ENCODE results near the gene U2AF2.

U2AF2 gene

GRCh38 chr19:55621205-55621672, 33.6 kb upstream of the U2AF2 start:
- DNase-seq (ENCODE audit: low read depth in 4 of 4, low spot score in 1 of 4): no peak

DNA sequence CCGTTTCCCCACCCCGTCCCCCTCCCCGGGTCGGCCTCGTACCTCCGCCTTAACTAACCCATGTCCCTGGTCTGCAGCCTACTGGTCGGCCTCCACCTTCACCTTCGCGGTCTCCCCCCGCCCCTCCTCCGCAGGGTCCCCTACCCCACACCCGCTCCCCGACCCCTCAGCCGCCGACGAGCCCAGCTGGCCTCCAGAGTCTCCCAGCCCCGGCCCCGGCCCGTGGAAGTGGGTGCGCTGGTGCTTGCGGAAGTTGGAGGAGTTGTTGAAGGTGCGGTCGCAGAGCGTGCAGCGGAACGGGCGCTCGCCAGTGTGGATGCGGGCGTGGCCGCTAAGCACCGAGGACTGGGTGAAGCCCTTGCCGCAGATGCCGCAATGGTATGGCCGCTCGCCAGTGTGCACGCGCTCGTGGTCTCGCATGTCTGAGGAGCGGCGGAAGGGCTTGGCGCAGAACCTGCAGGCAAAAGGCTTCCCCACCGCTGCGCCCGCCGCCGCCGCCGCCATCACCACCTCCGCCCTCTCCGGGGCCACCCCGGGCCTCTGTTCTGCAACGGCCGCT, 33.1 kb upstream of the U2AF2 start:
- DNase-seq (ENCODE audit: low read depth in 4 of 4, low spot score in 1 of 4): no peak

DNA sequence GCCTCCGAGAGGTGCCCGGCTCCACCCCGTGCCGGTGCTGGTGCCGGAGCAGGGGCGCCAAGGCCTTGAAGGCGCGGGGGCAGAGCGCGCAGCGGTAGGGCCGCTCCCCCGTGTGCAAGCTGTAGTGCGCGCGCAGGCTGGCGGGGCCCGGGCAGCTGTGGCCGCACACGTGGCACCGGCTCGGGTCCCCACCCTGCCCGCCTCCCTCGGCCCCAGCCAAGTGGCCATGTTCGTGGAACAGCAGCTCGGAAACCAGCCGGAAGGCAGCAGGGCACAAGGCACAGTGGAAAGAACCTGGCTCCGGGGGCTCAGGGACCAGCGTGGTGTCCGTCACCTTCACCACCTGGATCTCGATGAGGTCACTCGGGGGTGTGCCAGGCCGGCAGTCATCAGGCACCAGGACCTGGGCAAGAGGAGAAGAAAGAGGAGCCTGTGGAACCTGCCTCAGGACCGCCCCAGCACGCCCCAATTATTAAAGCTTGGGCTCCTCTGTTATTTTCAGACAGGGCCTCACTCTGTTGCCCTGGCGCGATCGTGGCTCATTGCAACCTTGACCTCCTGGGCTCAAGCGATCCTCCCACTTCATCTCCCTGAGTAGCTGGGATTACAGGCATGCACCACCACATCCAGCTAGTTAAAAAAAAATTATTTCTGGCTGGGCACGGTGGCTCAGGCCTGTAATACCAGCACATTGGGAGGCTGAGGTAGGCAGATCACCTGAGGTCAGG, 32.4 kb upstream of the U2AF2 start:
- DNase-seq (ENCODE audit: low read depth in 4 of 4, low spot score in 1 of 4): no peak

- DNase-seq (ENCODE audit: low read depth in 4 of 4, low spot score in 1 of 4): no peak
Observed at GRCh38 chr19:55623130-55623529, 31.7 kb upstream of the U2AF2 start.

- no peak for DNase-seq (ENCODE audit: low read depth in 4 of 4, low spot score in 1 of 4)
Observed at GRCh38 chr19:55623561-55623960, 31.3 kb upstream of the U2AF2 start.

DNA sequence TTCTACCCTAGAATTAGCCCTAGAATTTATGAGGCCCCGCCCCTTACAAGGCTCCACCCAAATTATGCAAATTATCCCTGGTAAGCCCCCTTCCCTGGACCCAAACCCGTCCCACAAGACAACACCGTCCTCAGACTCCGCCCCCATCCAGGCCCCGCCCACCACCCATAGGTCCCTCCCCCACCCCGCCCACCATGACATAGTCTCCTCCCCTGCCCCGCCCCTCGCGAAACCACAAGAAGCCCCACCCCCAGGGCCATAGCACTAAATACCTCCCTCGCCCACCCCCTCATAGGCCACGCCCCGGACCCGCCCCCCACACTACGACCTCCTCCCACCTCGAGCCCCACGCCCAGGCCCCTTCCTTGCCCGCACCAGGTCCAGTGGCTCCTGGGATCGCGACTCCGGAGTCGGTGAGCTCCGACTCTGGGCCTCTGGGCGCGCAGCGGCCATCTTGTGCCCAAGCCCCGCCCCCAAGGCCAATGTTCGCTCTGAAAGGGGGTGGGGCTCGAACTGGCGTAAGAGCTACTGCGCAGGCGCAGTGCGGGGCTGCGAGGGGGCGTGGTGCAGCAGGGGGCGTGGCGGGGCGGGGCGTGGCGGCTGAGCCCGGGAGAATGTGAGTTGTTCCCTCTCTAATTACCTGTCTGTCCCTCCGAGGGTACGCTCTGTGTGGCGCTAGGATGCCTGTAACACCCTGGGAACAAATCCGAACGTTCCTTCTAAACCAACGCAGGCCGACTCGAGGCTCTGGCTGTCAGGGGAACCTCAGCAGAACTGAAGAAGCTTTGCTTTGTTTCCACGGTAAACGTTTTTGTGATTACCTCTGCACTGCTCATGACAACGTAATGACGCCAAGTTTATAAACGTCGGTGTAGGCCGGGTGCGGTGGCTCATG, 30.5 kb upstream of the U2AF2 start, which contains the start of gene ZNF784:
TSS of gene ZNF784 (minus strand) at position 458 of the 895 bp plus-strand sequence. CDS start at position 453, 5 bp downstream.
- peak; percentile 89 to 96 (median 90) for DNase-seq (ENCODE audit: low read depth in 4 of 4, low spot score in 1 of 4)

DNA sequence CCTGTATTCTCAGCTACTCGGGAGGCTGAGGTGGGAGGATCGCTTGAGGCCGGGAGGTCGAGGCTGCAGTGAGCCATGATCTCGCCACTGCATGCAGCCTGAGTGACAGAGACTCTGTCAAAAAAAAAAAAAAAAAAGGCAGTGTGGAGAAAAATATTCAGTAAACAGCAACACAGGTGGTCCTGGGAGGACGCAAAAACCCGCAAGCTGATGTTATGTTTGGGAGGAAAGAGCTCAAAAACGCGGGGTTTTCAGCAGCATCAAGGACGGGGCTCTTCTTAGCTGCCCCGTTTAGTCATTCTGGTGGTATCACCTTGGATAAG, 29.9 kb upstream of the U2AF2 start:
- no peak for DNase-seq (ENCODE audit: low read depth in 4 of 4, low spot score in 1 of 4)

GRCh38 chr19:55626350-55626749, 28.5 kb upstream of the U2AF2 start:
- no peak for DNase-seq (ENCODE audit: low read depth in 4 of 4, low spot score in 1 of 4)

DNA sequence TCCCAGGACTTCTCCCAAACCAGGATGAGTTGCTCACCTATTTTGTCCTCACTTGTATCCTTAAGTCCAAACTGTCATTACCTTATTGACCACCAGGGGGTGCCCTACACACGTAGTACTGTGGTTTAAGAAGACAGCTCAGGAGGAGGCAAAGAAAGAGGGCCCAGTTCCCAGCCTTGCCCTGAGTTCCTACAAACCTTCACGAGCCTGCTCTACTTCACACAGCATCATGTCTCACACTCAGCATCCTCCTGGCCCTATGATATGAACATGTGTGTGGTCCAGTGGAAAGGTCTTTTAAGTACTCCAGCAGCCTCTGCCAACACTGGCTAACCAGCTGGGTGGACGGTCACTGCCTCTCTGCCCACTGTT, 22.4 kb upstream of the U2AF2 start:
- DNase-seq (ENCODE audit: low read depth in 4 of 4, low spot score in 1 of 4): peak; percentile 82 to 91 (median 86)

DNA sequence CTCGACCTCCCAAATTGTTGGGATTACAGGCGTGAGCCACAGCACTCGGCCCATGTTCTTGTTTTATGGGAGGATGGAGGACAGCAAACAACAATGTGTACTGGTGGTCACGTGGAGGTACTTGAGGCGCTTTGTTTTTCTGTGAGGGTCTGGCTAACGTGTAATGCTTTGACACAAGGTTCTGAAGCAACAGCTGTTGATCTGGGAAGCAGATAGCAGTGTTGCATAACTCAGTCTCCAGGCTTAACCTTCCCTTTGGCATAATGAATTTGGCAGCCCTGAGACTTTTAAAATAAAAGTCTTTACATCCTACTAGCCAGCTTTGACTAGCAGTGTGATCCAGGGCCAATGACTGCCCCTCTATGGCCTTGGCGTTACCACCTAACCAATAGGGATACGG, 21.0 kb upstream of the U2AF2 start:
- DNase-seq (ENCODE audit: low read depth in 4 of 4, low spot score in 1 of 4): no peak

GRCh38 chr19:55635334-55635717, 19.5 kb upstream of the U2AF2 start:
- no peak for DNase-seq (ENCODE audit: low read depth in 4 of 4, low spot score in 1 of 4)

DNA sequence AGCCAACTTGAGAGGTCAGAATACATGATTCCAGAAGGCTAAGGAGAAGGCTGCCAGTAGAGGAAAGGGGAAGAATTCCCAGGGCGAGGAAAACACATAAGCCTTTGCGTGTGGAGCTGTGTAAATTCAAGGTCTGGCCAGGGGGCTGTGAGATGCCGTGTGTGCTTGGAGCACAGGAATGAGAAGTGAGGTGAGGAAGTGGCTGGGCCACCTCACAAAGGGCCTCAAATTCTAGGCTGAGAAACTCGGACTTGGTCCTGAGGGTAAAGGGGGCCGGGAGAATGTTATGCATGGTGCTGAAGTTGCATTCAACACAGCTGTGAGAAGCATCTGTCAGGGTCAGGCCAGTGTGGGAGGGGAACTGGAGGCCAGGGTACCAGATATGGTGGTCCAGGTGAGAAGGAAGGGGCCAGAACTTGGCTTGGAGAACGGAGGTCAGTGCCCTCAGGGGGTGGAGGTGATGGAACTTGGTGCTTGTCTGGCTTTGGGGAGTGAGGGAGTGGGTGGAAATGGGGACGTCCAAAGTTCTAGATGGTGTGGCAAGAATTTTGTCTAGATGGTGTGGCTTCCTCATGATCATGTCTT, 18.9 kb upstream of the U2AF2 start:
- DNase-seq (ENCODE audit: low read depth in 4 of 4, low spot score in 1 of 4): no peak

DNA sequence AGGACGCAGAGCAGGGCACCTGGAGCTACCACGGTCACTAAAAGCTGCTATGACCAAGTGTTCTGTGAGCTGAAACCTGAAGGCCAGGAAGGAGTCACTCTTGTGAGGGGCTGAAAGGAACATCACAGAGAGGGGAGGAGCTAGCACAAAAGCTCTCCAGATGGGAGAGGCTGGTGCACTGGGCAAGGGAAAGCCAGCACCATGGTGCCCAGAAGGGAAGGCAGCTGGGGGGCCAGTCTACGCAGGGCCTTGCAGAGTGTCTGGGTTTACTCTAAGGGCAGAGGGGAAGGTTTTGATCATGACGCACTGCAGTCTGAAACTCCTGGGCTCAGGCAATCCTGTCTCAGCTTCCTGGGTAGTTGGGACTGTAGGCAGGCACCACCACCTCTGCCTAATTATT, 18.1 kb upstream of the U2AF2 start:
- DNase-seq (ENCODE audit: low read depth in 4 of 4, low spot score in 1 of 4): no peak

DNA sequence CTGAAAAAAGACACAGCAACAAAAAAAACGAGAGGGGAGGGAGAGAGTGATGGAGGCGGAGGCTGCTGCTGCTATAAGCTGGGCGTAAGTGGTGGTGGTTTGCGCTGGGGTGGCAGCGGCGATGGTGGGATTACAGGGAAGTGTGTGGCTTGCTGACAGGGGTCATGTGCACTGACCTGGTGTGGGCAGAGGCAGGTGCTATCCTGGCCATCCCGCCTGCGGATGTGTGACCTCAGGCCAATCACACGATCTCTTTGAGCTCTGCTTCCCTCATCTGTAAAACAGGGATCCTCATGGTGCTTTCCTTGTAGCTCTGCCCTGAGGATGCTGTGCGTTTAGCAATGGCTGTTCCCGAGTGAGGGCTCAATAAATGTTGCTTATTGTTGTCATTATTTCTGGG, 17.3 kb upstream of the U2AF2 start:
- DNase-seq (ENCODE audit: low read depth in 4 of 4, low spot score in 1 of 4): no peak

DNA sequence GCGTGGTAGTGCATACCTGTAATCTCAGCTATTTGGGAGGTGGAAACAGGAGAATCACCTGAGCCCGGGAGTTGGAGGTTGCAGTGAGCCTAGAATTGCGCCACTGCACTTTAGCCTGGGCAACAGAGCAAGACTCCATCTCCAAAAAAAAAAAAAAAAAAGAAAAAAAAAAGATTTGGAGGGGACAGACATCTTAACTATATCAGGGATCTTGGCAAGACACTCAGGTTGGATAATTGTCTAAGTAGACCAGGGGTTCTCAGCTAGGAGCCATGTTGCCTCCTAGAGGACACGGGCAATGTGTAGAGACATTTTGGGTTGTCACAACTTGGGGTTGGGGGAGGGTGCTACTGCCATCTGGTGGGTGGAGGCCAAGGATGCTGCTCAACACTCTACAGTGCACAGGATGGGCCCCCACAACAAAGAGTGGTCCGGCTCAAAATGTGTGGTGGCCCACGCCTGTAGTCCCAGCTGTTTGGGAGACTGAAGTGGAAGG, 15.9 kb upstream of the U2AF2 start:
- DNase-seq (ENCODE audit: low read depth in 4 of 4, low spot score in 1 of 4): peak in 1 of 4 experiments; percentile 37

DNA sequence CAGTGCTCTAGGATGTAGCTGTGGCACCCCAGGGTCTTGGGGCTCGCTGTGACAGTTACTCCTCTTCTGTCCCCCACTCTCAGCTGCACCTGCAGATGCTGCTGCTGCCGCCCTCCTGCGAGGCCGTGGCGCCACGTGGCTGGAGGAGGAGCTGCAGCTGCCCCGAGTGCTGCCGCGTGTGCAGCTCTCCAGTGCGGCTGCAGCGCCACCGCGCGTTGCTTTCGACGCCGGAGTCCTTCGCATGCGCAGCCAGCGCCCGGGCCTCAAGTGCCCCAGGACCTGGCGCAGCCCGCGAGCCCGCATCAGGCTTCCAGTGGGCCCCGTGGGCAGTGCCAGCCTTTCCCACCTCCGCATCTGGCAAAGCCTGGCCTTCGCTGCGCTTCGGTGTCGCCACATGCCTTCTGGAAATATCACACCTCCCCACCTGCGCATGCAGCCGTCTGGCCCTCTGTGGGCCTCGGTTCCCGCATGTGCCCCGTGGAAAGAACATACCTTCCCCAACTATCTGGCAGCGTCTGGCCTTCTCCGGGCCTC, 14.7 kb upstream of the U2AF2 start:
- peak in 1 of 4 experiments; percentile 57 for DNase-seq (ENCODE audit: low read depth in 4 of 4, low spot score in 1 of 4)

DNA sequence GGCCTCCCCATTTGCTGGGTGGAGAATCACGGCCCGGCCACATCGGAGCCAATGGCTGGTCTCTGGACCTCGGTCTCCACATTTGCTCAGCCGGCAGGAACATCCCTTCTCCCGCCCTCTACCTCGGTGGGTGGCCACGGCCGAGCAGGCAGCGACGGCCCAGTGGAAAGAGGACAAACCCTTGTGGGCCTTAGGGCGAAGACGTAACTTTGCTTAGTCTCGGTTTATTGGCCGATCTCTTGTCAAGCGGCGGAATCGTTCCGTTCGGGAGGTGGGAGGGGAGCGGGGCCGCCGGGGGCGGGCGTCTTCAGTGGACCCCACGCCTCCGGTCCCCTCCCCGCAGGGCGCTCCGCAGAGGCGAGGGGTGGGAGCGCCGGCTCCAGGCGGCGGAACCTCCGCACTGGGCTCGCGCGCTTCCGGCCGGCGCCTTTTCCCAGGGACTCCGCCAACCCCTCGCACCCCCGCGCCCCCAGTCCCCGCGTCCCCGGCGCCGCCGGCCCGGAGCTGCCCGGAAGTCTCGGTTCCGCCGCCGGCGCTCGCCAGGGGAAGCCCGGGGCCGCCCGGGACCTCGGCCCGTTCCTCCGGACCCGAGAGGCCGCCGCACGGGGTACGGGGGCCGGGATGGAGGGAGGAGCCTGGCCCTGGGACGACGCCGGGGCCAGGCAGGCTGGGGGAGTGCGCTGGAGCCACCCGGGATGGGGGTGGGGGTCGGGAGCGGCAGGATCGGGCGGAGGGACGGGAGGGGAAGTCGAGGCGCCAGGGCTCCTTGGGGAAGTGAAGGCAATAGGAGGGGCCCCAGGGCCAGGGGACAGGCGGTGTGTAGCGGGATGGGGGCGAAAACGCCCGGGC, 14.0 kb upstream of the U2AF2 start, which contains the start of gene ZNF580:
TSS of gene ZNF580 (plus strand) at position 426 of the 849 bp plus-strand sequence. CDS start 1,507 bp downstream, outside the sequence.
- DNase-seq (ENCODE audit: low read depth in 4 of 4, low spot score in 1 of 4): peak in 2 of 4 experiments; percentile 59 to 66

DNA sequence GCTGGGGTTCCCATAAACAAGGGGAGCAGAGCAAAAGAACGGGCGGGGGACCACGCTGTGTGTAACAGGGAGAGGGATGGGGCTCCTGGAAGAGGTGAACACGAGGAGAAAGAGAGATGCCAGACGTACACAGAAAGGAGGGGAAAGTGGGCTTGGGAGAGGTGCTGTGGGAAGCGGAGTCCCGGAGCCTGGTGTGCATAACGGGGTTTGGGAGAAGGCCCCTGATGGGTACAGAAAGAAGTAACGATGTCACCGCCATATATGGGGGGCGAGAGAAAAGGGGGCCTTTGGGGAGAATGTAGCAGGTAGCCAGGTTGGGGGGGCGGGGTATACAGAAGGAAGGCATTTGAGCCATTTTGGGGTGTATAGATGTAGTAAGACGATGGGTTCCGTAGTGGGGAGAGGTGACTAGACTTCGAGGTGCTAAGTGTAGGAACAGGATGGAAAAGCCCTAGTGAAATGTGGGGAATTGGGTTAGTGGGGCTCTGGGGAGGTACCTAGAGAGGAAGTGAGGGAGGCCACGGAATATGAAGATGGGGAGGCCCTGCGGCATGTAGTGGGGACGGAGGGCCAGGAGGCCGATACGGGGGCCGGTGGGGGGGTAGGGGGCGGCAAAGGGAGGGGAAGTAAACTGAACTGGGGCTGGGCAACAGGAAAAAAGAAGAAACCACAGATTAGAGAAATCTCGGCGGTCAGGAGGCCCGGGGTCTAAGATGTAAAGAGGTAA, 13.2 kb upstream of the U2AF2 start:
- DNase-seq (ENCODE audit: low read depth in 4 of 4, low spot score in 1 of 4): no peak

All from stimulated activated CD4-positive, alpha-beta T cell treated with anti-CD3 and anti-CD28 coated beads, Interleukin-1b, Interleukin-23, amount 100 ng/mL, for 24 hours (primary cell).